GM23338 (cell line): ENCODE measurements around the gene COX17. TPM values are rescaled to one million over a fixed set of nuclear protein-coding genes. Genes with fewer than 3 reads are reported as not detected.

Source experiments
- ATAC-seq: fragments of 200-7000 bp; cut with Tn5 transposase; 3 replicates; pipeline ENCODE4 v1.9.1; 2020
- DNase-seq: peaks from one replicate; pipeline ENCODE4 v3.0.0-alpha.2; 2015; ENCODE audit warnings: low spot score
- H2AFZ ChIP-seq: fragments of 200-600 bp; sonication (generic); 2 replicates; pipeline ENCODE4 v1.8.0; 2016; ENCODE audit warnings: antibody characterized with exemption, mild to moderate bottlenecking, moderate library complexity
- H3F3A ChIP-seq: fragments of 200-600 bp; sonication (generic); replicated peaks from 2 replicates; pipeline ENCODE4 v1.8.0; 2017; ENCODE audit warnings: antibody characterized with exemption, mixed run types, low read depth
- H3K27ac ChIP-seq: fragments of 200-600 bp; sonication (generic); 2 replicates; pipeline ENCODE4 v1.6.1; 2016; ENCODE audit warnings: low read depth
- H3K27me3 ChIP-seq: fragments of 200-600 bp; sonication (generic); 2 replicates; pipeline ENCODE4 v1.8.0; 2016; ENCODE audit warnings: mild to moderate bottlenecking, mixed run types, moderate library complexity; ENCODE audit not compliant: insufficient read depth
- H3K36me3 ChIP-seq: fragments of 200-600 bp; sonication (generic); 2 replicates; pipeline ENCODE4 v1.8.0; 2016; ENCODE audit warnings: mild to moderate bottlenecking; ENCODE audit not compliant: insufficient read depth
- H3K4me1 ChIP-seq: fragments of 200-600 bp; sonication (generic); 2 replicates; pipeline ENCODE4 v1.8.0; 2016; ENCODE audit warnings: mild to moderate bottlenecking, moderate library complexity; ENCODE audit not compliant: insufficient read depth
- H3K4me2 ChIP-seq: fragments of 200-600 bp; sonication (generic); 2 replicates; pipeline ENCODE4 v1.7.1; 2017; ENCODE audit warnings: mixed run types
- H3K4me3 ChIP-seq: fragments of 200-600 bp; sonication (generic); 2 replicates; pipeline ENCODE4 v1.6.1; 2016; ENCODE audit warnings: mixed run types
- H3K79me2 ChIP-seq: fragments of 200-600 bp; sonication (generic); replicated peaks from 2 replicates; pipeline ENCODE4 v1.8.0; 2017; ENCODE audit warnings: mild to moderate bottlenecking; ENCODE audit not compliant: insufficient read depth
- H3K9me2 ChIP-seq: fragments of 200-600 bp; sonication (generic); 2 replicates; pipeline ENCODE4 v1.8.0; 2017; ENCODE audit not compliant: insufficient read depth
- H4K20me1 ChIP-seq: fragments of 200-600 bp; sonication (generic); replicated peaks from 2 replicates; pipeline ENCODE4 v1.8.0; 2017; ENCODE audit warnings: mild to moderate bottlenecking; ENCODE audit not compliant: insufficient read depth
- H3K27ac Mint-ChIP-seq: 2 replicates; pipeline ENCODE4 v1.8.0; 2020; ENCODE audit warnings: inconsistent platforms, mild to moderate bottlenecking, moderate library complexity, mixed read lengths
- H3K27me3 Mint-ChIP-seq: 3 replicates; pipeline ENCODE4 v1.8.0; 2022; ENCODE audit warnings: low read depth, mild to moderate bottlenecking, moderate library complexity, mixed read lengths, inconsistent platforms; ENCODE audit not compliant: insufficient read depth, poor library complexity
- H3K36me3 Mint-ChIP-seq: 3 replicates; pipeline ENCODE4 v1.8.0; 2021; ENCODE audit warnings: low read depth, mild to moderate bottlenecking, inconsistent platforms, moderate library complexity, mixed read lengths
- H3K4me1 Mint-ChIP-seq: 3 replicates; pipeline ENCODE4 v1.8.0; 2020; ENCODE audit warnings: mild to moderate bottlenecking, inconsistent platforms, mixed read lengths
- H3K4me3 Mint-ChIP-seq: 3 replicates; pipeline ENCODE4 v1.8.0; 2021; ENCODE audit warnings: moderate library complexity, mild to moderate bottlenecking, inconsistent platforms, mixed read lengths
- H3K9me3 Mint-ChIP-seq: 3 replicates; pipeline ENCODE4 v1.8.0; 2020; ENCODE audit warnings: moderate library complexity, mild to moderate bottlenecking, inconsistent platforms, mixed read lengths
- CREB1 ChIP-seq: fragments of 250-450 bp; sonication (Bioruptor Pico); IDR thresholded peaks from 2 replicates; pipeline ENCODE4 v1.5.0; 2020; ENCODE audit warnings: low read depth, mild to moderate bottlenecking, moderate library complexity
- EZH2 ChIP-seq: fragments of 200-600 bp; sonication (generic); IDR thresholded peaks from one replicate; pipeline ENCODE4 v1.8.0; 2017; ENCODE audit warnings: antibody characterized with exemption, mild to moderate bottlenecking, low read depth; ENCODE audit not compliant: unreplicated experiment
- EZH2phosphoT487 ChIP-seq: fragments of 200-600 bp; sonication (generic); IDR thresholded peaks from one replicate; pipeline ENCODE4 v1.8.1; 2018; ENCODE audit warnings: antibody characterized with exemption; ENCODE audit not compliant: unreplicated experiment
- JUNB ChIP-seq: IDR thresholded peaks from one replicate; pipeline ENCODE4 v1.6.1; 2016; ENCODE audit warnings: antibody characterized with exemption; ENCODE audit not compliant: unreplicated experiment
- NANOG ChIP-seq: IDR thresholded peaks from 2 replicates; pipeline ENCODE4 v1.6.1; 2016; ENCODE audit warnings: antibody characterized with exemption, borderline replicate concordance
- POLR2AphosphoS5 ChIP-seq: IDR thresholded peaks from 2 replicates; pipeline ENCODE4 v1.6.1; 2016; ENCODE audit warnings: antibody characterized with exemption, low read depth
- STAT1 ChIP-seq: IDR thresholded peaks from one replicate; pipeline ENCODE4 v1.6.1; 2016; ENCODE audit warnings: antibody characterized with exemption; ENCODE audit not compliant: unreplicated experiment
- ZNF114 ChIP-seq: fragments of 250-450 bp; sonication (Bioruptor Pico); IDR thresholded peaks from 2 replicates; pipeline ENCODE4 v1.5.0; 2020; ENCODE audit warnings: mild to moderate bottlenecking, moderate library complexity
- ZNF331 ChIP-seq: fragments of 250-450 bp; sonication (Bioruptor Pico); IDR thresholded peaks from 2 replicates; pipeline ENCODE4 v1.5.0; 2020; ENCODE audit warnings: low read depth, mild to moderate bottlenecking, moderate library complexity
- polyA plus RNA-seq: library from polyadenylated mRNA; unstranded; fragments of >200 nt; fragmentation: Nextera tagmentation; extraction: Ambion mirVana; gene quantifications from 2 replicates; pipeline ENCODE4 v1.2.1, GENCODE V29; 2016
- total RNA-seq: library from RNA; depleted of rRNA; stranded (reverse); fragments of >200 nt; shearing (Covaris generic); gene quantifications from 2 replicates; pipeline ENCODE4 v1.2.3, GENCODE V29; 2014
- TF ChIP-seq, protein P1 (sequence below), 2 experiments: fragments of 200-600 bp in 1 of 2; sonication (generic) in 1 of 2; conservative IDR thresholded peaks; 2 replicates each; pipeline versions ENCODE4 v1.5.1 to v1.6.1; 2016 to 2017; ENCODE audit warnings: antibody characterized with exemption in 2 of 2, low read depth in 2 of 2, mild to moderate bottlenecking in 2 of 2, moderate library complexity in 1 of 2
- TF ChIP-seq, protein P2 (sequence below): IDR thresholded peaks from one replicate; pipeline ENCODE4 v1.6.1; 2018; ENCODE audit warnings: antibody characterized with exemption; ENCODE audit not compliant: unreplicated experiment
- TF ChIP-seq, protein P3 (sequence below): IDR thresholded peaks from 2 replicates; pipeline ENCODE4 v1.6.1; 2016; ENCODE audit warnings: antibody characterized with exemption
- TF ChIP-seq, protein P4 (sequence below): fragments of 250-450 bp; sonication (Bioruptor Pico); IDR thresholded peaks from 2 replicates; pipeline ENCODE4 v1.5.0; 2020; ENCODE audit warnings: mild to moderate bottlenecking, moderate library complexity

The COX17 gene
- total and polyA plus RNA-seq, 2 experiments from 2014 or later: 24.0 to 324 TPM

DNA sequence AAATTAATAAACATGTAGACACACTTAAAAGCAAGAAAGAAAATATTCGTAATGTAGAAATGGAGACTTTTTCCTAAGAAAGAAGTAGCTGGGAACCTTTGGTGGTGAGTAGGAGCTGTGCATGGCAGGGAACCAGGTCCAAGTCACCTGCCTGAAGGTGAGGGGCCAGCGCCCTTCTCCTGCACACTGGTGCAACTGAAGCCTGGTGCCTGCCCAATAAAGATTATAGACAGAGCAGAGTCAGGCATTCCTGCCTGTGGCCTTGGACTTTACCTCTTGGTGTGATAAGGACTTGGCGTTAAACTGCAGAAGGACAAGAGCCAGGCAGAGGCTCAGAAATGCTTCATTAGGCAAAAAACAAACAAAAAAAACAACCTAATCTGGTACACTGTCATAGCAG is 39.8 kb upstream of the COX17 start:
- no peaks in the 10 kb centered on the region for H3K36me3 ChIP-seq
- Mint-ChIP-seq H3K27ac (no peak overlapping the region), H3K27me3 (no peaks in the 10 kb centered on the region), H3K9me3 (no peaks in the 10 kb centered on the region; the same call in 2 of the 3 replicates), H3K36me3 (no peaks in the 10 kb centered on the region), H3K4me3 (no peak overlapping the region), H3K4me1 (no peaks in the 10 kb centered on the region; the same call in 2 of the 3 replicates)
- no peak overlapping the region for H3K4me2 ChIP-seq
- TF ChIP-seq, protein P1, sequence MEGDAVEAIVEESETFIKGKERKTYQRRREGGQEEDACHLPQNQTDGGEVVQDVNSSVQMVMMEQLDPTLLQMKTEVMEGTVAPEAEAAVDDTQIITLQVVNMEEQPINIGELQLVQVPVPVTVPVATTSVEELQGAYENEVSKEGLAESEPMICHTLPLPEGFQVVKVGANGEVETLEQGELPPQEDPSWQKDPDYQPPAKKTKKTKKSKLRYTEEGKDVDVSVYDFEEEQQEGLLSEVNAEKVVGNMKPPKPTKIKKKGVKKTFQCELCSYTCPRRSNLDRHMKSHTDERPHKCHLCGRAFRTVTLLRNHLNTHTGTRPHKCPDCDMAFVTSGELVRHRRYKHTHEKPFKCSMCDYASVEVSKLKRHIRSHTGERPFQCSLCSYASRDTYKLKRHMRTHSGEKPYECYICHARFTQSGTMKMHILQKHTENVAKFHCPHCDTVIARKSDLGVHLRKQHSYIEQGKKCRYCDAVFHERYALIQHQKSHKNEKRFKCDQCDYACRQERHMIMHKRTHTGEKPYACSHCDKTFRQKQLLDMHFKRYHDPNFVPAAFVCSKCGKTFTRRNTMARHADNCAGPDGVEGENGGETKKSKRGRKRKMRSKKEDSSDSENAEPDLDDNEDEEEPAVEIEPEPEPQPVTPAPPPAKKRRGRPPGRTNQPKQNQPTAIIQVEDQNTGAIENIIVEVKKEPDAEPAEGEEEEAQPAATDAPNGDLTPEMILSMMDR (conservative IDR thresholded peaks at IDR 0.05; ENCODE audit: low read depth in 2 of 2): no peak
- TF ChIP-seq JUNB (no peak), ZNF331 (CRISPR knock-in tag) (no peak), CREB1 (CRISPR knock-in tag) (no peak), STAT1 (no peak), POLR2AphosphoS5 (no peak), NANOG (no peak), ZNF114 (no peak), EZH2phosphoT487 (no peak), EZH2 (no peak)
- TF ChIP-seq, protein P2, sequence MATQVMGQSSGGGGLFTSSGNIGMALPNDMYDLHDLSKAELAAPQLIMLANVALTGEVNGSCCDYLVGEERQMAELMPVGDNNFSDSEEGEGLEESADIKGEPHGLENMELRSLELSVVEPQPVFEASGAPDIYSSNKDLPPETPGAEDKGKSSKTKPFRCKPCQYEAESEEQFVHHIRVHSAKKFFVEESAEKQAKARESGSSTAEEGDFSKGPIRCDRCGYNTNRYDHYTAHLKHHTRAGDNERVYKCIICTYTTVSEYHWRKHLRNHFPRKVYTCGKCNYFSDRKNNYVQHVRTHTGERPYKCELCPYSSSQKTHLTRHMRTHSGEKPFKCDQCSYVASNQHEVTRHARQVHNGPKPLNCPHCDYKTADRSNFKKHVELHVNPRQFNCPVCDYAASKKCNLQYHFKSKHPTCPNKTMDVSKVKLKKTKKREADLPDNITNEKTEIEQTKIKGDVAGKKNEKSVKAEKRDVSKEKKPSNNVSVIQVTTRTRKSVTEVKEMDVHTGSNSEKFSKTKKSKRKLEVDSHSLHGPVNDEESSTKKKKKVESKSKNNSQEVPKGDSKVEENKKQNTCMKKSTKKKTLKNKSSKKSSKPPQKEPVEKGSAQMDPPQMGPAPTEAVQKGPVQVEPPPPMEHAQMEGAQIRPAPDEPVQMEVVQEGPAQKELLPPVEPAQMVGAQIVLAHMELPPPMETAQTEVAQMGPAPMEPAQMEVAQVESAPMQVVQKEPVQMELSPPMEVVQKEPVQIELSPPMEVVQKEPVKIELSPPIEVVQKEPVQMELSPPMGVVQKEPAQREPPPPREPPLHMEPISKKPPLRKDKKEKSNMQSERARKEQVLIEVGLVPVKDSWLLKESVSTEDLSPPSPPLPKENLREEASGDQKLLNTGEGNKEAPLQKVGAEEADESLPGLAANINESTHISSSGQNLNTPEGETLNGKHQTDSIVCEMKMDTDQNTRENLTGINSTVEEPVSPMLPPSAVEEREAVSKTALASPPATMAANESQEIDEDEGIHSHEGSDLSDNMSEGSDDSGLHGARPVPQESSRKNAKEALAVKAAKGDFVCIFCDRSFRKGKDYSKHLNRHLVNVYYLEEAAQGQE: no peak
- TF ChIP-seq, protein P3, sequence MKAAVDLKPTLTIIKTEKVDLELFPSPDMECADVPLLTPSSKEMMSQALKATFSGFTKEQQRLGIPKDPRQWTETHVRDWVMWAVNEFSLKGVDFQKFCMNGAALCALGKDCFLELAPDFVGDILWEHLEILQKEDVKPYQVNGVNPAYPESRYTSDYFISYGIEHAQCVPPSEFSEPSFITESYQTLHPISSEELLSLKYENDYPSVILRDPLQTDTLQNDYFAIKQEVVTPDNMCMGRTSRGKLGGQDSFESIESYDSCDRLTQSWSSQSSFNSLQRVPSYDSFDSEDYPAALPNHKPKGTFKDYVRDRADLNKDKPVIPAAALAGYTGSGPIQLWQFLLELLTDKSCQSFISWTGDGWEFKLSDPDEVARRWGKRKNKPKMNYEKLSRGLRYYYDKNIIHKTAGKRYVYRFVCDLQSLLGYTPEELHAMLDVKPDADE: no peak
- TF ChIP-seq, protein P4, sequence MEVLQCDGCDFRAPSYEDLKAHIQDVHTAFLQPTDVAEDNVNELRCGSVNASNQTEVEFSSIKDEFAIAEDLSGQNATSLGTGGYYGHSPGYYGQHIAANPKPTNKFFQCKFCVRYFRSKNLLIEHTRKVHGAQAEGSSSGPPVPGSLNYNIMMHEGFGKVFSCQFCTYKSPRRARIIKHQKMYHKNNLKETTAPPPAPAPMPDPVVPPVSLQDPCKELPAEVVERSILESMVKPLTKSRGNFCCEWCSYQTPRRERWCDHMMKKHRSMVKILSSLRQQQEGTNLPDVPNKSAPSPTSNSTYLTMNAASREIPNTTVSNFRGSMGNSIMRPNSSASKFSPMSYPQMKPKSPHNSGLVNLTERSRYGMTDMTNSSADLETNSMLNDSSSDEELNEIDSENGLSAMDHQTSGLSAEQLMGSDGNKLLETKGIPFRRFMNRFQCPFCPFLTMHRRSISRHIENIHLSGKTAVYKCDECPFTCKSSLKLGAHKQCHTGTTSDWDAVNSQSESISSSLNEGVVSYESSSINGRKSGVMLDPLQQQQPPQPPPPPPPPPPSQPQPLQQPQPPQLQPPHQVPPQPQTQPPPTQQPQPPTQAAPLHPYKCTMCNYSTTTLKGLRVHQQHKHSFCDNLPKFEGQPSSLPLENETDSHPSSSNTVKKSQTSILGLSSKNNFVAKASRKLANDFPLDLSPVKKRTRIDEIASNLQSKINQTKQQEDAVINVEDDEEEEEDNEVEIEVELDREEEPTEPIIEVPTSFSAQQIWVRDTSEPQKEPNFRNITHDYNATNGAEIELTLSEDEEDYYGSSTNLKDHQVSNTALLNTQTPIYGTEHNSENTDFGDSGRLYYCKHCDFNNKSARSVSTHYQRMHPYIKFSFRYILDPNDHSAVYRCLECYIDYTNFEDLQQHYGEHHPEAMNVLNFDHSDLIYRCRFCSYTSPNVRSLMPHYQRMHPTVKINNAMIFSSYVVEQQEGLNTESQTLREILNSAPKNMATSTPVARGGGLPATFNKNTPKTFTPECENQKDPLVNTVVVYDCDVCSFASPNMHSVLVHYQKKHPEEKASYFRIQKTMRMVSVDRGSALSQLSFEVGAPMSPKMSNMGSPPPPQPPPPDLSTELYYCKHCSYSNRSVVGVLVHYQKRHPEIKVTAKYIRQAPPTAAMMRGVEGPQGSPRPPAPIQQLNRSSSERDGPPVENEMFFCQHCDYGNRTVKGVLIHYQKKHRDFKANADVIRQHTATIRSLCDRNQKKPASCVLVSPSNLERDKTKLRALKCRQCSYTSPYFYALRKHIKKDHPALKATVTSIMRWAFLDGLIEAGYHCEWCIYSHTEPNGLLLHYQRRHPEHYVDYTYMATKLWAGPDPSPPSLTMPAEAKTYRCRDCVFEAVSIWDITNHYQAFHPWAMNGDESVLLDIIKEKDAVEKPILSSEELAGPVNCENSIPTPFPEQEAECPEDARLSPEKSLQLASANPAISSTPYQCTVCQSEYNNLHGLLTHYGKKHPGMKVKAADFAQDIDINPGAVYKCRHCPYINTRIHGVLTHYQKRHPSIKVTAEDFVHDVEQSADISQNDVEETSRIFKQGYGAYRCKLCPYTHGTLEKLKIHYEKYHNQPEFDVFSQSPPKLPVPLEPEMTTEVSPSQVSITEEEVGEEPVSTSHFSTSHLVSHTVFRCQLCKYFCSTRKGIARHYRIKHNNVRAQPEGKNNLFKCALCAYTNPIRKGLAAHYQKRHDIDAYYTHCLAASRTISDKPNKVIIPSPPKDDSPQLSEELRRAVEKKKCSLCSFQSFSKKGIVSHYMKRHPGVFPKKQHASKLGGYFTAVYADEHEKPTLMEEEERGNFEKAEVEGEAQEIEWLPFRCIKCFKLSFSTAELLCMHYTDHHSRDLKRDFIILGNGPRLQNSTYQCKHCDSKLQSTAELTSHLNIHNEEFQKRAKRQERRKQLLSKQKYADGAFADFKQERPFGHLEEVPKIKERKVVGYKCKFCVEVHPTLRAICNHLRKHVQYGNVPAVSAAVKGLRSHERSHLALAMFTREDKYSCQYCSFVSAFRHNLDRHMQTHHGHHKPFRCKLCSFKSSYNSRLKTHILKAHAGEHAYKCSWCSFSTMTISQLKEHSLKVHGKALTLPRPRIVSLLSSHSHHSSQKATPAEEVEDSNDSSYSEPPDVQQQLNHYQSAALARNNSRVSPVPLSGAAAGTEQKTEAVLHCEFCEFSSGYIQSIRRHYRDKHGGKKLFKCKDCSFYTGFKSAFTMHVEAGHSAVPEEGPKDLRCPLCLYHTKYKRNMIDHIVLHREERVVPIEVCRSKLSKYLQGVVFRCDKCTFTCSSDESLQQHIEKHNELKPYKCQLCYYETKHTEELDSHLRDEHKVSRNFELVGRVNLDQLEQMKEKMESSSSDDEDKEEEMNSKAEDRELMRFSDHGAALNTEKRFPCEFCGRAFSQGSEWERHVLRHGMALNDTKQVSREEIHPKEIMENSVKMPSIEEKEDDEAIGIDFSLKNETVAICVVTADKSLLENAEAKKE (CRISPR knock-in tag): no peak
- no peaks in the 10 kb centered on the region for H3K27me3 ChIP-seq
- H3K4me3 ChIP-seq: no peak overlapping the region
- H3K4me1 ChIP-seq: no peaks in the 10 kb centered on the region
- no peaks in the 10 kb centered on the region for H3K79me2 ChIP-seq
- H3K27ac ChIP-seq: no peak overlapping the region
- no peaks in the 10 kb centered on the region for H3K9me2 ChIP-seq
- H2AFZ ChIP-seq: no peak overlapping the region
- ATAC-seq (no peak), DNase-seq (no peak)
- no peaks in the 10 kb centered on the region for H3F3A ChIP-seq
- H4K20me1 ChIP-seq: no peaks in the 10 kb centered on the region
